A673 (cell line): ENCODE data around the gene CIZ1.

Experiments used
- CTCF ChIP-seq: fragments of 300-800, 200-600 bp; sonication (generic); conservative IDR thresholded peaks from 2 replicates; pipeline ENCODE4 v1.5.1; 2017; ENCODE audit warnings: low read depth, mild to moderate bottlenecking, antibody characterized with exemption, low read length, moderate library complexity, mixed read lengths
- EZH2 ChIP-seq: fragments of 200-600 bp; sonication (generic); IDR thresholded peaks from 2 replicates; pipeline ENCODE4 v1.6.1; 2017; ENCODE audit warnings: borderline replicate concordance, low read depth, mild to moderate bottlenecking, mixed read lengths, antibody characterized with exemption, low read length; ENCODE audit not compliant: poor library complexity, severe bottlenecking

- TF ChIP-seq CTCF (no peak), EZH2 (no peak)
Measured at GRCh38 chr9:128202648-128203023, 11.3 kb upstream of the CIZ1 start.
